Transverse colon (tissue), 3 donors: ENCODE measurements around the gene SLC17A8.

Source experiments
- POLR2A ChIP-seq: fragments of 450-650 bp; IDR thresholded peaks from one replicate; pipeline ENCODE4 v1.6.1; 2016; ENCODE audit warnings: antibody characterized with exemption, mild to moderate bottlenecking, moderate library complexity
- TF ChIP-seq, protein P1 (sequence below), 5 experiments: fragments of 200-600 bp in 3 of 5; fragments of 450-650 bp in 2 of 5; sonication (generic) in 3 of 5; IDR thresholded peaks; 1 replicate in 2 of 5; 2 replicates in 3 of 5; pipeline ENCODE4 v1.5.1; 2016 to 2017; ENCODE audit warnings: antibody characterized with exemption in 5 of 5, inconsistent platforms in 3 of 5, mild to moderate bottlenecking in 2 of 5, moderate library complexity in 1 of 5

GRCh38 chr12:100447381-100447780 lies 90.5 kb downstream of the SLC17A8 start:
- TF ChIP-seq, protein P1, sequence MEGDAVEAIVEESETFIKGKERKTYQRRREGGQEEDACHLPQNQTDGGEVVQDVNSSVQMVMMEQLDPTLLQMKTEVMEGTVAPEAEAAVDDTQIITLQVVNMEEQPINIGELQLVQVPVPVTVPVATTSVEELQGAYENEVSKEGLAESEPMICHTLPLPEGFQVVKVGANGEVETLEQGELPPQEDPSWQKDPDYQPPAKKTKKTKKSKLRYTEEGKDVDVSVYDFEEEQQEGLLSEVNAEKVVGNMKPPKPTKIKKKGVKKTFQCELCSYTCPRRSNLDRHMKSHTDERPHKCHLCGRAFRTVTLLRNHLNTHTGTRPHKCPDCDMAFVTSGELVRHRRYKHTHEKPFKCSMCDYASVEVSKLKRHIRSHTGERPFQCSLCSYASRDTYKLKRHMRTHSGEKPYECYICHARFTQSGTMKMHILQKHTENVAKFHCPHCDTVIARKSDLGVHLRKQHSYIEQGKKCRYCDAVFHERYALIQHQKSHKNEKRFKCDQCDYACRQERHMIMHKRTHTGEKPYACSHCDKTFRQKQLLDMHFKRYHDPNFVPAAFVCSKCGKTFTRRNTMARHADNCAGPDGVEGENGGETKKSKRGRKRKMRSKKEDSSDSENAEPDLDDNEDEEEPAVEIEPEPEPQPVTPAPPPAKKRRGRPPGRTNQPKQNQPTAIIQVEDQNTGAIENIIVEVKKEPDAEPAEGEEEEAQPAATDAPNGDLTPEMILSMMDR (IDR thresholded peaks at IDR 0.05) = no peak
- TF ChIP-seq POLR2A = no peak
